Upper lobe of right lung (tissue), 1 donor: ENCODE data around the gene PRKCE. TPM values are rescaled to one million over a fixed set of nuclear protein-coding genes. Genes with fewer than 3 reads are reported as not detected.

Source experiments
- ATAC-seq: fragments of 200-7000 bp; cut with Tn5 transposase; one replicate; pipeline ENCODE4 v1.9.1; 2020; ENCODE audit warnings: mild to moderate bottlenecking, moderate library complexity
- DNase-seq: peaks from one replicate; pipeline ENCODE4 v3.0.0-alpha.2; 2020
- H3K27ac ChIP-seq: fragments of 200-600 bp; one replicate; pipeline ENCODE4 v1.8.0; 2022
- H3K27me3 ChIP-seq: fragments of 200-600 bp; one replicate; pipeline ENCODE4 v1.8.0; 2022; ENCODE audit warnings: mild to moderate bottlenecking
- H3K36me3 ChIP-seq: fragments of 200-600 bp; one replicate; pipeline ENCODE4 v1.8.0; 2022
- H3K4me1 ChIP-seq: fragments of 200-600 bp; one replicate; pipeline ENCODE4 v1.8.0; 2022
- H3K4me3 ChIP-seq: fragments of 200-600 bp; one replicate; pipeline ENCODE4 v1.8.0; 2022; ENCODE audit warnings: mild to moderate bottlenecking
- H3K9me3 ChIP-seq: fragments of 200-600 bp; one replicate; pipeline ENCODE4 v1.8.0; 2022
- intact Hi-C: fragments of 100-400 bp; cut with DNase I; formaldehyde crosslinking; loops from one replicate; pipeline ENCODE4 v1.11.0; 2022
- total RNA-seq: library from RNA; stranded (reverse); fragmentation: NEBNext Ultra II Directional; extraction: Animal tissue kit (Norgen Biotek cat#: 25700); gene quantifications from one replicate; pipeline ENCODE4 v1.2.1, GENCODE V29; 2021
- TF ChIP-seq, protein P1 (sequence below): fragments of 200-600 bp; IDR thresholded peaks from one replicate; pipeline ENCODE4 v1.8.0; 2022; ENCODE audit warnings: antibody characterized with exemption
- donor health status: DM: no; HTN: yes; CAD: no; lungs with severe emphysema.

Gene PRKCE
- total RNA-seq, 1 donor from 2014 or later, result 65.6 TPM

DNA sequence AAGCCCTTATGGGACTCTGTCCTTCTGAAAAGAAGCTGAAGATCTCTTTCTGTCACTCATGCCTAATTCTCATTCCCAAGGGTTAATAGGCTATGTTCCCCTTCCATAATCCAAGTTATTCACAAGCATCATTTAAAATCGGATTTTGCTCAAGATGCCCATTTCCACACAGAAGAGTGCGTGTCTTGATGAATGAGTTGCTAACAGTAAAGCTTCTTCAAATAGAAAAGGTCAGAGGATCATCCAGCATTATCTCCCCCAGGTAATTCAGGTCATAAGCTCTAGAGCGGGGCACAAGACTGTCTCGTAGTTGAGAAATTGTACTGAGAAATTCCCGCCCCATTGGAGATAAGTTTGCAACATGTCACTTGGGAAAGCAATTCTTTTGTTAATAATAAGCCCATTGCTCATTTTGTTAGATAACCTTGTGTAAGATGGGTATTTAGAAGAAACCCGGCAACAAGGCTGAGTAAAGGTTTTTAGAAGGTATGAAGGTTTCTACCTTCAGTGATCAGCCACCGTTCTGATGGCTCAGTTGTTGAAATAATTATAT is 355.1 kb downstream of the PRKCE start:
- intact Hi-C loops, result loop anchor here (10.0 kb wide), 1 partner anchor 358 kb away; no protein-coding TSS in a partner anchor

GRCh38 chr2:46007412-46007811 is 355.9 kb downstream of the PRKCE start:
- Histone ChIP-seq H3K27me3 (no peaks in the 10 kb centered on the region), H3K4me3 (no peak overlapping the region), H3K4me1 (peaks cover 14% of the 10 kb centered on the region), H3K27ac (no peak overlapping the region), H3K9me3 (no peaks in the 10 kb centered on the region), H3K36me3 (peaks cover 41% of the 10 kb centered on the region)
- ATAC-seq, result no peak
- TF ChIP-seq, protein P1, sequence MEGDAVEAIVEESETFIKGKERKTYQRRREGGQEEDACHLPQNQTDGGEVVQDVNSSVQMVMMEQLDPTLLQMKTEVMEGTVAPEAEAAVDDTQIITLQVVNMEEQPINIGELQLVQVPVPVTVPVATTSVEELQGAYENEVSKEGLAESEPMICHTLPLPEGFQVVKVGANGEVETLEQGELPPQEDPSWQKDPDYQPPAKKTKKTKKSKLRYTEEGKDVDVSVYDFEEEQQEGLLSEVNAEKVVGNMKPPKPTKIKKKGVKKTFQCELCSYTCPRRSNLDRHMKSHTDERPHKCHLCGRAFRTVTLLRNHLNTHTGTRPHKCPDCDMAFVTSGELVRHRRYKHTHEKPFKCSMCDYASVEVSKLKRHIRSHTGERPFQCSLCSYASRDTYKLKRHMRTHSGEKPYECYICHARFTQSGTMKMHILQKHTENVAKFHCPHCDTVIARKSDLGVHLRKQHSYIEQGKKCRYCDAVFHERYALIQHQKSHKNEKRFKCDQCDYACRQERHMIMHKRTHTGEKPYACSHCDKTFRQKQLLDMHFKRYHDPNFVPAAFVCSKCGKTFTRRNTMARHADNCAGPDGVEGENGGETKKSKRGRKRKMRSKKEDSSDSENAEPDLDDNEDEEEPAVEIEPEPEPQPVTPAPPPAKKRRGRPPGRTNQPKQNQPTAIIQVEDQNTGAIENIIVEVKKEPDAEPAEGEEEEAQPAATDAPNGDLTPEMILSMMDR, result no peak
- no peak for DNase-seq
- intact Hi-C loops, result loop anchor here (10.0 kb wide), 1 partner anchor 357 kb away; no protein-coding TSS in a partner anchor

More for the DNA sequence above, 355.1 kb downstream of the PRKCE start:
- Histone ChIP-seq H3K27me3 (no peaks in the 10 kb centered on the region), H3K4me3 (no peak overlapping the region), H3K4me1 (peaks cover 22% of the 10 kb centered on the region), H3K36me3 (peaks cover 33% of the 10 kb centered on the region), H3K9me3 (no peaks in the 10 kb centered on the region), H3K27ac (no peak overlapping the region)
- no peak for DNase-seq
- TF ChIP-seq, protein P1, result no peak
- ATAC-seq, result no peak

DNA sequence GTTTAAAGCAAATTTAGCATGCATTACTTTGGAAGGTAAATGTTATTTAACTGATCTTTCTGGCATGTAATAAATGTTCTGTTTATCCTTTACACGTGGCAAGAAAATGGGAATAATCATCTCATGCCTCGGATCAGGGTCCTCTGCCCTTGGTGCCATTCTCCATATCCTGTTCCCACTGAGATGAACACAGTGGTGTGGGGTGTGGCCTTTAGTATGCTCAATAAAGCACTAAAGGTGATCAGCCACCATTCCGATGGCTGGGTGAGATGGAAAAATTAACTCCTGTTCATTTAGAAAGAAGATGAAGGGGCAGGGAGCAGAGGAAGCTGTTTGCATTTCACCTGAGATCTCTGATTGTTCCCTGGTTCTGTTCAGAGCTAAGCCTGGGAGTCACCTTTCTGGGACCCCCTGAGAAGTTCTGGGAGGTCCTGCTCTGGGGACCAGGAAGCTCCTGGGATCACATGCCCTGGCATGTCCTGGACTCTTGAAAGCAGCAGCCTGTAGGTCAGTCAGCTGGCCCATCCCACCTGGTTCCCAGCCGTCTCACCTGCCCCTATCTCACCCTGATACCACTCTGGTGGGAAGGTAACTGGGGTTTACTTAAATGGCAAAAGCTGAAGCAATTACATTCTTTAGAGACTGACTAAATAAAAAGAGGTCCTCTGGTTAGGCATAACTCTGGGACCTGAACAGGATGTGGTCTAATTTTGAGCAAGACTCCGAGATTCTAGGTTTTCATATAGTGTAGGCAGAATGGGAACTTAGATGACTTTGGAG is 356.8 kb downstream of the PRKCE start:
- intact Hi-C loops, result loop anchor here (10.0 kb wide), 1 partner anchor 357 kb away; no protein-coding TSS in a partner anchor
- ATAC-seq, result no peak
- H3K4me3 ChIP-seq, result no peak overlapping the region
- DNase-seq, result no peak
- H3K9me3 ChIP-seq, result no peaks in the 10 kb centered on the region
- TF ChIP-seq, protein P1, result no peak
- H3K36me3 ChIP-seq, result peaks cover 41% of the 10 kb centered on the region
- H3K27ac ChIP-seq, result no peak overlapping the region
- peaks cover 6% of the 10 kb centered on the region for H3K4me1 ChIP-seq
- no peaks in the 10 kb centered on the region for H3K27me3 ChIP-seq

DNA sequence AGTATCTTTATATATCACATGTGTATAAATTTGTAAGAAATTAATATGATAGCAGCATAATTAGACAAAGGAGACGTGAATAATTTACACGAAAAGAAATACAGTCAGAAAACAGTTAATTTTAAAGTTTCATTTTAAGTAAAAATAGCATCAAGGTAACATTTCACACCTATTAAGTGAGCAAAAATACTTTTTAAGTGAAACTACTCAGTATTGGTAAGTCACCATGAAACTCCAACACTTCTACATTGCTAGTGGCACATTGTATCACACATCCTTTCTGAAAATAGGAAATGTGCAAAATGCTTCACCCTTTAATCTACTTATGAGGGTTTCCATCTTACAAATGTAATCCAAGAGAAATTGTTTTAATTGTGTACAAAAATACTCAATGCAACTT is 357.8 kb downstream of the PRKCE start:
- Histone ChIP-seq H3K4me1 (no peaks in the 10 kb centered on the region), H3K9me3 (no peaks in the 10 kb centered on the region), H3K36me3 (peaks cover 41% of the 10 kb centered on the region), H3K4me3 (no peak overlapping the region), H3K27me3 (no peaks in the 10 kb centered on the region), H3K27ac (no peak overlapping the region)
- no peak for ATAC-seq
- DNase-seq, result no peak
- TF ChIP-seq, protein P1, result no peak
- intact Hi-C loops, result loop anchor here (10.0 kb wide), 1 partner anchor 355 kb away; no protein-coding TSS in a partner anchor

DNA sequence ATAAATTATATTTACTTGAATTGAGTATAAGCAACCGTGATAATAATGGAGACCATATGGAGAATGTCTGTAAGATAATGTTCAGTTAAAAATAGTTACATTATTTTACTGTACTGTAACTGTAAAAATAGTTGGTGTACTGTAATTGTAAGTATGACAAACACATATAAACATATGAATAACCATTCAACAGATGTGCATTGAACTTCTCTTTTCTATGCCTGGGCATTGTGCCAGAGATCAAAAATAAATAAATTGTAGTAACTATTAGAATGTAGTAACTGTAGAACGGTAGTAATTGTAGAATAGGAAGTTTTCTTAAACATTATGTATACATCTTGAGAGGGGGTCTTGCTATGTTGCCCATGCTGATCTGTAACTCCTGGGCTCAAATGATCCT is 358.3 kb downstream of the PRKCE start:
- Histone ChIP-seq H3K27ac (no peak overlapping the region), H3K4me3 (no peak overlapping the region), H3K27me3 (no peaks in the 10 kb centered on the region), H3K9me3 (no peaks in the 10 kb centered on the region), H3K36me3 (peaks cover 41% of the 10 kb centered on the region), H3K4me1 (no peaks in the 10 kb centered on the region)
- DNase-seq (no peak), ATAC-seq (no peak)
- TF ChIP-seq, protein P1, result no peak
- intact Hi-C loops, result loop anchor here (10.0 kb wide), 2 partner anchors 285 to 355 kb away; partner anchors contain the start of gene EPAS1
